ENCODE measurements around the gene ADPRS.

The ADPRS gene

DNA sequence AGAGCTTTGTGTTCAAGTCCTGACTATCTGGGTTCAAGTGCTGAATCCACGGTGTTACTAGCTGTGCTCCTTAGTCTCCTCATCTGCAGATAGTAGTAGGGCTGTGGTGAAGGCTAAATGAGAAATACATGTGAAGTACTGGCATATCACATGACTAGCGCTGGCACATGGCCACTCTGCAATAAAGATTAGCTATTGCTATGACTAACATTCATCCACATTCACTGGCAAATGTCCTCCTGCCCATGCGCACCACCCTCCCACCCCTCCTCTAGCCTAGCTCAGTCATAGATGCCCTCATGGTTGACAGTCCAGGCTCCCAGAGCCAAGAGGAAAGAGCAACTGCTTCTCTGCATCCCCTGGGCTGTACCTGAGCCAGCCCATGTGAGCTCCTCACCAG, 44.8 kb downstream of the ADPRS start:
- peak; percentile 96 for DNase-seq (ENCODE audit: low read depth)

DNA sequence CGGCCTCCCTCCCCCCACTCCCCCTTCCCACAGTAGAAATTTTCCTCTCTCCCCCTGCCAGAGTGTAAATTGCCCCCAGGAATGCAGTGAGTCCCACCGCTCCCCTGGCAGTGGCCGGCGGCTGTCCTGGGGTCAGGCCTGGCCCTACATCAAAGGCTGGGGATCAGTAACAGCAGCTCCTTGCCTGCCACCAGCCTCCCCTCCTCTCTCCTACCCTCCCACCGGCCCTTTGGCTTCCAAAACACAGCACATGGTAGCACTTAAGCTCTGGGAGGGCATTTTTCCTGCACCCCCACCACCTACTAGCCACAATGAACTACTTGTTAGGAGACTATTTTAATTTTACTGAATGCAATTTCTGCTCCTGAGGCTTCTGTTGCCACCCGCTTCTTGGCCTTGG, 45.3 kb downstream of the ADPRS start:
- DNase-seq (ENCODE audit: low read depth), result no peak

DNA sequence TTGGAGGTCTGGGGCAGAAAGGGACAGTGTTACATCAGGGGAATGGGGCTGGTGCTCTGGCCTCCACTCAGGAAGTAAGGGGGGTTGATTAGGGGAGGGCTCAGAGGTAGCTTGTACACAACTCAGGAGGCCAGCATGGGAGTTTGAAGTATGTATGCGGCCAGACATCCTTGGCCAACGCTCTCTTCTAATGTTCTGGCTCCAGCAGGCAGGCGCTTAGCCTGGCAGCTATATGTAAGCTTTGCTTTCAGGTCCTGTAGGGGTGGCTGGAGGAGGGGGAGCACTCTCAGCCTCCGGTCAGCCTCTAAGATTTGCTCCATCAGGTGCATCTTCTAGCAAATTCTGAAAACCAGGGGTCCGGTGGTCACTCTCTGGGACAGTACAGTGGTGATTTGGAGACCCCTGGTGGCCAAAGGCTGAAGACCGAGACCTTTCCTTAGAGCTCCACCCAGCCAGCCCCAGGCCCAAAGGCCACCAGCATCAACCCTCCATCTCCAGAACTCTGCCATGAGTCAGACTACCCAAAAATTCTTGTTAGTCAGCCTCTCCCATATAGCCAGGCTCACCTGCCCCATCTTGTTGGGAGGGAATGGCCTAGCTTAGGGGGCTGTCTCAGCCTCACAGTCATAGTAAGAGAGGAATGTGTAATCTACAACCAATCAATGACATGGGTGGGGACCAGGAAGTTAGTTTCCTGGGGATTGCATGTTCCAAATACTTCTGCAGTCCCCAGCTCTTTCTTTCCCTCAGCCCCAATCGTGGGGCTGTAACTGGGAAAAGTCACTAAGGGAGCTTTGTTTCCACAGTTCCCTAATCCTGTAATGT, 46.0 kb downstream of the ADPRS start:
- DNase-seq (ENCODE audit: low read depth), result peak; percentile 75

DNA sequence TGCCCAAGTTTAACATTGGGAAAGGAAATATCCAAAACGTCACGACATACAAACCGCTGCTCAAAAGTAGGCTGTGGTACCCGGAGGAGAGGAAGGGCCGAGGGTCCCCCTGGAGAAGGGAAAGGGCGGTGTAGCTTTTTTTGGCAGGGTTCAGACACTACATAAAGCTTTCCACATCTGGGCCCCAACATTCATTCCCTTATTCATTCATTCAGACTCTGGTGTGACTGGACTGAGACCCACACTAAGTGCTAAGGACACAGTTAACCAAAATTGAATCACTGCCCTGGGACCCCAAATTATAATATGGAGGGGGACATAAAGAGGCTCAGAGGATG, 46.6 kb downstream of the ADPRS start:
- no peak for DNase-seq (ENCODE audit: low read depth)

DNA sequence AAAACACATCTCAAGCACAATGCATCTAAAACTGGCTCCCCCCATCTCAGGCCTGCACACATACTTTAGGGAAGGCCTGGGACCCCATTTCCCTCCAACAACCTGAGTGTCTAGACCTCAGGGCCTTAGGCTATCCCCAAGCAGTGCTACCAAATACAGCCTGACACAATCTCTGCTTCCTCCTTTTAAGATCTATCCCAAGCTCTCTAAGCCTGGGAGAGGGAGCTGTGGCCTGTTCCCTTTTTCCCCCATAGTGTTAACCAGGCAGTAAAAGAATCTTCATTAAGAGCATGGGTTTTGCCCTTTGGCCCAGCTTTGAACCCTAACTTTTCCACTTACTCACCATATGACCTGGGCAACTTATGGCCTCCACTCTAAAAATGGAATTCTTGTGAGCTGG, 47.1 kb downstream of the ADPRS start:
- no peak for DNase-seq (ENCODE audit: low read depth)

DNA sequence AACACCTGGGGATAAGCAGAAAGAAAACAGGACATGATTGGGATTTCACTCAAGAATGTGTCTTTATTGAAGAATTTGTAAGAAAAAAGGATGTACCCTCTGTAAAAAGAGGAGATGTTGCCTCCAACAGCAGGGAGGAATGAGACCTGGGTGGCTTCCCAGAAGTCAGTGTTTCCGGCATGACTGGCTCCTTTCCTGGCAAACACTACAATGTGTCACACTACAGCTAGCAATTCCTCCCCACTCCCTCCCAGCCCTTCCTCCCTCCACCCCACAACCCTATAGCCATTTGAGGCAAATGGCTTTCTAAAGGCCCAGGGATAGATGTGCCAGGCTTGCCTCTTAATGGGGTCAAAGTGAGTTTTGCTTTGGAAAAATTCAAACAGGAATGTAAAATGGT, 47.8 kb downstream of the ADPRS start:
- DNase-seq (ENCODE audit: low read depth), result peak; percentile 87

DNA sequence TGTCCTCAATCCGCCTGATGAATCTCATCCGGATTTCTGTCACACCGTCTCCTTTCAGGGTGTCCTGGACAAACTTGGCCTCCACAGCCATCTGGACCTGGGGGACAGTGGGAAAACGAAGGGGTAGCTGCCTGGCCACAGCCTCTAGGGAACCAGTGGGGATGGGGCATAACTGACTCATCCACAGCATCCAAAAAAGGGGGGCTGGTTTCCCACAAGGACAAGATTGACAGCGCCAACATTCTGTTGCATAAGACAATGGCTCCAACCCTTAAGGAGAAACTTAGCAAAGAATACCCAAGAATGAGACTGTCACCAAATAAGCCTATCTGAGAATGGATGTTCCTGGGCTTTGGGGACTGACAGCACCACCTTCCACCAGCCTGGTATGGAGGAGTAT, 48.5 kb downstream of the ADPRS start:
- no peak for DNase-seq (ENCODE audit: low read depth)

DNA sequence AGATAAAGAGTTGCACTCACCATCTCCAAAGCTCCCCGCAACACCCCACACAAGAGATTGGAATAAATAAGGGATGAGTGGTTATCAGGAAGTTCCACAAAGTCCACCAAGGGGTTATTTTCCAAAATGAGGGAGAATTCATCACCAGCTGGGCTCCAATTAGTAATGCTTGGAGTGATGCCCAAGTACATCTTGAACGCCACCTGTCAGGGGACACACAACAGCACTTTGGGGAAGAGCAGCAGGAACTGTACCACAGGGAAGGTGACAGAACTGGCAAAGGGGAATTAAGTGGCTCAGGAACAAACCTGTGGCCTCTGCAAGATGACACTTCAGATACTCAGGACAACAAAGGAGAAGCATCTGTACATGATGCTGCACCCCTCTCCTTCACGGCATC, 49.1 kb downstream of the ADPRS start:
- no peak for DNase-seq (ENCODE audit: low read depth)

DNA sequence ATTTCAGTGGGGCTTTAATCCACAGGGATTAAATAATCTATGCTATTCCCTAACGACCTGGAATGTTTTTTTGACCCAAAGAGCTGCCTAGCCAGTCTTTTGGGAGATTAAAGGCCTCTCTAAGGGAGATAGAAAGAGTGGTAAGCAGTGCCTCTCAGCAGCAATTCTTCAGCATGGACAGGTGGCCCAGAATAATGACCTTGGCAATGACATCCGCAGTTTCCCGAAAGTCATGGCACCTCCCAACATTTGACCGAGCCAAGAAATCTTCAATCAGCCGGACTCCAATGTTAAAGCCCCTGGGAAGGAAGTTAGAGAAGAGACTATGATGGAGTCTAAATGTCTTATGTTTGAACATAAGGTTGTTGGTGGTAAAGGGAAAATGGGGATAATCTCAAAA, 50.8 kb downstream of the ADPRS start:
- DNase-seq (ENCODE audit: low read depth), result no peak

DNA sequence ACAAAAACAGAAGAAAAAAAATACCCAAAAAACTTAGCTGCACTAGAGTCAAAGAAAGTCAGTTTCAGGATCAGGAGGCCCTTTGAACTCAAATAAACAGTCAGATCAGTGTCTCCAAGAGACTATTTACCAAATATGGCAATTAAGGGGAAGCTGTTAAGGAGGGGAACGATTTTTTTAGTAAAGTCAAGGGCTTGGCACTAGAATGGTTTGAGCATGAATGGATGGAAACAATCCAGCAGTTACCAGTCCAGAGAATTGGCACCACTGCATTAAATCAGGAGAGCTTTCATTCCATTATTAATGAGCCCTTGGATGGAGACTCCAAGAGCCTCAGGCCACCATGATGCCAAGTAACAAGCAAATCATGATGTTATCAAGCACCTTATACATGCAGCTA, 53.4 kb downstream of the ADPRS start:
- no peak for DNase-seq (ENCODE audit: low read depth)

DNA sequence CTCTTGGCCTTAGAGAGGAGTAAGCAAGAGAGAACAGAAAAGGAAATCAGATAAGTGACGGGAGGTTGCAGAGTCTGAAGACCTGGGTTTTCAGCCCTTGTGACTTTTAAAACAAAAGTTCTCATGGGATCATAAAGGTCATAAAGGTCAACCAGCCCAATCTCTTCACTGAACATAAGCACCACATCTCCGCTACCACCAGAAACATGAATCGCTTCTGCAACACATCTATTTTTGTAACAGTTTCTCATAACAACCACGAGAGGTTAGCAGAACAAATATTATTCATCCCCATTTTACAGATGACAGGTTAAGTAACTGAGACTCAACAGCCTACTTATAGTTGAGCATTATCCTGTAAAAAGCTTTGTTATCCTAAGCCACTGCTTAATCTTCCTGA, 54.7 kb downstream of the ADPRS start:
- DNase-seq (ENCODE audit: low read depth), result no peak
